ENCODE measurements around the gene INO80C.

The INO80C gene

GRCh38 chr18:35514752-35515459, 17.1 kb upstream of the INO80C start:
- H3K27me3 ChIP-seq = no peaks in the 10 kb centered on the region
- no peaks in the 10 kb centered on the region for H3K4me1 ChIP-seq
- H3K4me3 ChIP-seq (ENCODE audit: low read depth, low read length) = no peak overlapping the region
- no peak for TF ChIP-seq CTCF (IDR thresholded peaks at IDR 0.05; ENCODE audit: low read depth, low read length)
- no peak for DNase-seq
- no peaks in the 10 kb centered on the region for H3K36me3 ChIP-seq
- H3K9me3 ChIP-seq = no peaks in the 10 kb centered on the region

- no peak for TF ChIP-seq CTCF (IDR thresholded peaks at IDR 0.05; ENCODE audit: low read depth, low read length)
- Histone ChIP-seq H3K4me3 (ENCODE audit: low read depth, low read length) (no peak overlapping the region), H3K27me3 (no peaks in the 10 kb centered on the region), H3K36me3 (no peaks in the 10 kb centered on the region), H3K9me3 (no peaks in the 10 kb centered on the region), H3K4me1 (no peaks in the 10 kb centered on the region)
- no peak for DNase-seq
These were observed 16.5 kb upstream of the INO80C start for GRCh38 chr18:35514283-35514682.

- Histone ChIP-seq H3K36me3 (no peaks in the 10 kb centered on the region), H3K9me3 (no peaks in the 10 kb centered on the region), H3K4me3 (ENCODE audit: low read depth, low read length) (no peak overlapping the region), H3K4me1 (no peaks in the 10 kb centered on the region), H3K27me3 (no peaks in the 10 kb centered on the region)
- DNase-seq = no peak
- TF ChIP-seq CTCF (IDR thresholded peaks at IDR 0.05; ENCODE audit: low read depth, low read length) = no peak
These were observed 15.6 kb upstream of the INO80C start for GRCh38 chr18:35513181-35513936.

GRCh38 chr18:35512761-35513160, 15.0 kb upstream of the INO80C start:
- no peaks in the 10 kb centered on the region for H3K27me3 ChIP-seq
- no peak for DNase-seq
- no peaks in the 10 kb centered on the region for H3K36me3 ChIP-seq
- no peaks in the 10 kb centered on the region for H3K4me1 ChIP-seq
- no peaks in the 10 kb centered on the region for H3K9me3 ChIP-seq
- no peak overlapping the region for H3K4me3 ChIP-seq (ENCODE audit: low read depth, low read length)
- no peak for TF ChIP-seq CTCF (IDR thresholded peaks at IDR 0.05; ENCODE audit: low read depth, low read length)

GRCh38 chr18:35511833-35512232, 14.1 kb upstream of the INO80C start:
- TF ChIP-seq CTCF (IDR thresholded peaks at IDR 0.05; ENCODE audit: low read depth, low read length) = no peak
- Histone ChIP-seq H3K36me3 (no peaks in the 10 kb centered on the region), H3K27me3 (no peaks in the 10 kb centered on the region), H3K4me1 (no peaks in the 10 kb centered on the region), H3K4me3 (ENCODE audit: low read depth, low read length) (no peak overlapping the region), H3K9me3 (no peaks in the 10 kb centered on the region)
- DNase-seq = no peak

- Histone ChIP-seq H3K36me3 (no peaks in the 10 kb centered on the region), H3K4me3 (ENCODE audit: low read depth, low read length) (no peak overlapping the region), H3K27me3 (no peaks in the 10 kb centered on the region), H3K4me1 (no peaks in the 10 kb centered on the region), H3K9me3 (no peaks in the 10 kb centered on the region)
- TF ChIP-seq CTCF (IDR thresholded peaks at IDR 0.05; ENCODE audit: low read depth, low read length) = no peak
- no peak for DNase-seq
These were observed 13.7 kb upstream of the INO80C start for GRCh38 chr18:35511428-35511827.

Measured in BE2C (cell line).